ENCODE data around the gene PDE11A. TPM values are rescaled to one million over a fixed set of nuclear protein-coding genes. Genes with fewer than 3 reads are reported as not detected.

Gene PDE11A
- total RNA-seq, 2 donors from 2014 or later = 1.5 to 1.9 TPM

DNA sequence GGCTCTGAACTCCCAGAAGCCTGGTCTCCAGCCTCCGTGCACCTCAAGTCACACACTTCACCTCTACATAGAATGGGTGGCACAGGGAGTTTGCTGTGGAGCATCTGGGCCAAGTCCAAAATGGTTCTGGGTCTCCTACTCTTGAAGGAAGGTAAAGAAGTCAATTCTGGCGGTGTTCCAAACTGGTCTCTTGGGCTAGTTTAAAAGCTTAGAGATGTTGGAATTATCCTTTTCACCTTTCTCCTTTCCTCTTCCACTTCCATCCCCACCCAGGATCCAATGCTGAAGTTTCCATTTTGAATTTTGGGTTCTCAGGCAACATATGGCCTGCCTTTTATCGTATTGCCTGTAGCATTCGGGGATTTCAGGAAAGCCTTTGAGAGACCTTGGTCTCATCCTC is 325.2 kb downstream of the PDE11A start:
- H3K27ac ChIP-seq (ENCODE audit: low read depth, low read length) = no peak overlapping the region
- no peaks in the 10 kb centered on the region for H3K4me1 ChIP-seq (ENCODE audit: control insufficient read depth, insufficient read depth, low read length)
- DNase-seq = no peak
- peaks cover 54% of the 10 kb centered on the region for H3K27me3 ChIP-seq (ENCODE audit: control insufficient read depth, insufficient read depth, low read length, poor library complexity, severe bottlenecking)
- peaks cover 5% of the 10 kb centered on the region for H3K9me3 Mint-ChIP-seq
- no peak overlapping the region for H3K9ac ChIP-seq (ENCODE audit: extremely low read depth, low read length, poor library complexity, severe bottlenecking)
- 88 to 100% methylated on average over 2 to 4 of the region's 4 CpGs for WGBS, 2 experiments (ENCODE audit: insufficient coverage in 1 of 2, insufficient read length in 1 of 2)
- TF ChIP-seq, protein P1, sequence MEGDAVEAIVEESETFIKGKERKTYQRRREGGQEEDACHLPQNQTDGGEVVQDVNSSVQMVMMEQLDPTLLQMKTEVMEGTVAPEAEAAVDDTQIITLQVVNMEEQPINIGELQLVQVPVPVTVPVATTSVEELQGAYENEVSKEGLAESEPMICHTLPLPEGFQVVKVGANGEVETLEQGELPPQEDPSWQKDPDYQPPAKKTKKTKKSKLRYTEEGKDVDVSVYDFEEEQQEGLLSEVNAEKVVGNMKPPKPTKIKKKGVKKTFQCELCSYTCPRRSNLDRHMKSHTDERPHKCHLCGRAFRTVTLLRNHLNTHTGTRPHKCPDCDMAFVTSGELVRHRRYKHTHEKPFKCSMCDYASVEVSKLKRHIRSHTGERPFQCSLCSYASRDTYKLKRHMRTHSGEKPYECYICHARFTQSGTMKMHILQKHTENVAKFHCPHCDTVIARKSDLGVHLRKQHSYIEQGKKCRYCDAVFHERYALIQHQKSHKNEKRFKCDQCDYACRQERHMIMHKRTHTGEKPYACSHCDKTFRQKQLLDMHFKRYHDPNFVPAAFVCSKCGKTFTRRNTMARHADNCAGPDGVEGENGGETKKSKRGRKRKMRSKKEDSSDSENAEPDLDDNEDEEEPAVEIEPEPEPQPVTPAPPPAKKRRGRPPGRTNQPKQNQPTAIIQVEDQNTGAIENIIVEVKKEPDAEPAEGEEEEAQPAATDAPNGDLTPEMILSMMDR (conservative IDR thresholded peaks at IDR 0.05) = no peak
- no peak overlapping the region for H3K27ac Mint-ChIP-seq
- no peaks in the 10 kb centered on the region for H3K4me1 Mint-ChIP-seq
- H3K36me3 Mint-ChIP-seq (ENCODE audit: low read depth) = no peaks in the 10 kb centered on the region
- peaks cover 60% of the 10 kb centered on the region for H3K27me3 Mint-ChIP-seq (ENCODE audit: insufficient read depth)
- no peak overlapping the region for H3K4me3 Mint-ChIP-seq
- no peak overlapping the region for H3K4me3 ChIP-seq (ENCODE audit: low read length)
- H3K36me3 ChIP-seq (ENCODE audit: control insufficient read depth, insufficient read depth, low read length) = no peaks in the 10 kb centered on the region
- peaks cover 10% of the 10 kb centered on the region for H3K9me3 ChIP-seq (ENCODE audit: control insufficient read depth, low read length)

DNA sequence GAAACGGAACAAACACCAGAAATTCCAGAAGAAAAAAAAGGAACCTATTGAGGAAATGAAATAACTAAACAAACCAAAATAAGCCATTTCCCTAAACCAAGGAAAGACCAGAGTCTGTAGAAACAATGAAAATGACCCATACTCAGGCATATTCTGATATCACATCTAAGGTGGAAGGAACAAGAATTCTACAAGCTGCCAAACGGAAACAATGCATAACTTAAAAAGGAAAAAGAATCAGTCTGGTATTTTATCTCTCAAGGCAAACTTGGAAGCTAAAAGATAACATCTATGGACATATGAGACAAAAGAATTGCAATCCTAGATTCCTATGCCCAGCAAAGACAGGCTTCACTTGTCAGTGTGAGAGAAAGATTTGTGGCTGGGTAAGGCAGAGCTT is 326.2 kb downstream of the PDE11A start:
- WGBS, 2 experiments (ENCODE audit: insufficient coverage in 1 of 2, insufficient read length in 1 of 2) = 90% methylated on average over 2 of the region's 2 CpGs; no CpG with 5 or more reads in 1 of the 2 experiments
- DNase-seq = no peak
- Mint-ChIP-seq H3K27me3 (ENCODE audit: insufficient read depth) (peaks cover 71% of the 10 kb centered on the region), H3K9me3 (peaks cover 5% of the 10 kb centered on the region), H3K27ac (no peak overlapping the region), H3K4me3 (no peak overlapping the region), H3K36me3 (ENCODE audit: low read depth) (no peaks in the 10 kb centered on the region), H3K4me1 (no peaks in the 10 kb centered on the region)
- Histone ChIP-seq H3K27me3 (ENCODE audit: control insufficient read depth, insufficient read depth, low read length, poor library complexity, severe bottlenecking) (peaks cover 64% of the 10 kb centered on the region), H3K9ac (ENCODE audit: extremely low read depth, low read length, poor library complexity, severe bottlenecking) (no peak overlapping the region), H3K4me3 (ENCODE audit: low read length) (no peak overlapping the region), H3K36me3 (ENCODE audit: control insufficient read depth, insufficient read depth, low read length) (no peaks in the 10 kb centered on the region), H3K27ac (ENCODE audit: low read depth, low read length) (no peak overlapping the region), H3K9me3 (ENCODE audit: control insufficient read depth, low read length) (peaks cover 10% of the 10 kb centered on the region), H3K4me1 (ENCODE audit: control insufficient read depth, insufficient read depth, low read length) (no peaks in the 10 kb centered on the region)
- TF ChIP-seq, protein P1 (conservative IDR thresholded peaks at IDR 0.05) = no peak

DNA sequence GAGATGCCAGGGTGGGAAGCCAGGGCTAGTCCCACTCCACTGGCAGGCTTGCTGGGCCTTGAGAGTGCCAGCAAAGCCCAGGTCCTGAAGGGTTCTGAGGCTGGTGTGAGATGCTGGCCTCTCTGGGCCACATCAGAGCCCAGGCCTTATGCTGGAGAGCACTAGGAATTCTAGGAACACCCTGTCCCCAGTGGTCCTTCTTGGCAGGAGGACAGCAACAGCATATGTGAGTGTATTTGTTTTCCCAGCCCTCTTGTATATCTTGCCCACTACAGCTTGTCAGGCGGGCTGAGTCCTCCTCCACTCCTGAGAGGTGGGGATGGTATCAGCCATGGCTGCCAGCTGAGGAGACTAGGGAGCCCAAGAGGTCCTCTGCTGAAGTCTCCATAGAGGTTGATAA is 327.0 kb downstream of the PDE11A start:
- H3K9me3 ChIP-seq (ENCODE audit: control insufficient read depth, low read length) = peaks cover 10% of the 10 kb centered on the region
- no peaks in the 10 kb centered on the region for H3K4me1 ChIP-seq (ENCODE audit: control insufficient read depth, insufficient read depth, low read length)
- H3K27ac ChIP-seq (ENCODE audit: low read depth, low read length) = no peak overlapping the region
- peaks cover 75% of the 10 kb centered on the region for H3K27me3 Mint-ChIP-seq (ENCODE audit: insufficient read depth)
- no peak overlapping the region for H3K9ac ChIP-seq (ENCODE audit: extremely low read depth, low read length, poor library complexity, severe bottlenecking)
- peaks cover 5% of the 10 kb centered on the region for H3K9me3 Mint-ChIP-seq
- no peak overlapping the region for H3K4me3 ChIP-seq (ENCODE audit: low read length)
- no peak overlapping the region for H3K27ac Mint-ChIP-seq
- no peak for DNase-seq
- H3K36me3 ChIP-seq (ENCODE audit: control insufficient read depth, insufficient read depth, low read length) = no peaks in the 10 kb centered on the region
- TF ChIP-seq, protein P1 (conservative IDR thresholded peaks at IDR 0.05) = no peak
- no peaks in the 10 kb centered on the region for H3K4me1 Mint-ChIP-seq
- no peaks in the 10 kb centered on the region for H3K36me3 Mint-ChIP-seq (ENCODE audit: low read depth)
- WGBS, 2 experiments (ENCODE audit: insufficient coverage in 1 of 2, insufficient read length in 1 of 2) = 84 to 100% methylated on average over 1 of the region's 1 CpG
- peaks cover 71% of the 10 kb centered on the region for H3K27me3 ChIP-seq (ENCODE audit: control insufficient read depth, insufficient read depth, low read length, poor library complexity, severe bottlenecking)
- no peak overlapping the region for H3K4me3 Mint-ChIP-seq
